Activated CD8-positive, alpha-beta T cell treated with anti-CD3 and anti-CD28 coated beads for 36 hours (primary cell): Measurements from ENCODE around the gene GRK4. TPM values are rescaled to one million over a fixed set of nuclear protein-coding genes. Genes with fewer than 3 reads are reported as not detected.
"Not testable (repeated sequence)": the region's sequence is repeated elsewhere in the genome, so short reads cannot be mapped to it uniquely, and the experiment has no call there.

Source experiments
- ATAC-seq: fragments of 200-7000 bp; cut with Tn5 transposase; one replicate; pipeline ENCODE4 v1.10.0; 2021; ENCODE audit warnings: mild to moderate bottlenecking, moderate library complexity
- CTCF ChIA-PET: fragments of 350-600 bp; sonication (Branson Sonifier 250); formaldehyde crosslinking; loops from one replicate; lab custom pipeline; 2021; ENCODE audit warnings: antibody characterized with exemption; lab: Charles Lee
- POLR2A ChIA-PET: fragments of 350-600 bp; sonication (Branson Sonifier 250); formaldehyde crosslinking; loops from one replicate; lab custom pipeline; 2021; ENCODE audit warnings: antibody characterized with exemption; lab: Charles Lee
- DNase-seq: peaks from one replicate; pipeline ENCODE4 v3.0.0-alpha.2; 2020
- H3K27ac Mint-ChIP-seq: one replicate; pipeline ENCODE4 v1.8.0; 2021; ENCODE audit warnings: mild to moderate bottlenecking, mixed read lengths
- H3K27me3 Mint-ChIP-seq: one replicate; pipeline ENCODE4 v1.8.0; 2021; ENCODE audit warnings: mixed read lengths
- H3K36me3 Mint-ChIP-seq: one replicate; pipeline ENCODE4 v1.8.0; 2021; ENCODE audit warnings: low read depth, mixed read lengths
- H3K4me1 Mint-ChIP-seq: one replicate; pipeline ENCODE4 v1.8.0; 2021; ENCODE audit warnings: low read depth, mixed read lengths
- H3K4me3 Mint-ChIP-seq: one replicate; pipeline ENCODE4 v1.8.0; 2021; ENCODE audit warnings: mild to moderate bottlenecking, moderate library complexity, mixed read lengths
- H3K9me3 Mint-ChIP-seq: one replicate; pipeline ENCODE4 v1.8.0; 2021; ENCODE audit warnings: mixed read lengths
- CTCF ChIP-seq: fragments of 200-600 bp; IDR thresholded peaks from one replicate; pipeline ENCODE4 v1.8.0; 2022; ENCODE audit warnings: antibody characterized with exemption, mild to moderate bottlenecking
- intact Hi-C: fragments of 100-400 bp; cut with micrococcal nuclease; formaldehyde crosslinking; loops from one replicate; pipeline ENCODE4 v1.10.0; 2022
- total RNA-seq, 2 experiments: library from RNA; stranded (reverse); gene quantifications; one replicate each; pipeline ENCODE4 v1.2.3, GENCODE V29; 2021

Gene GRK4
- total RNA-seq, 2 experiments from 2014 or later, result 2.8 to 3.0 TPM

DNA sequence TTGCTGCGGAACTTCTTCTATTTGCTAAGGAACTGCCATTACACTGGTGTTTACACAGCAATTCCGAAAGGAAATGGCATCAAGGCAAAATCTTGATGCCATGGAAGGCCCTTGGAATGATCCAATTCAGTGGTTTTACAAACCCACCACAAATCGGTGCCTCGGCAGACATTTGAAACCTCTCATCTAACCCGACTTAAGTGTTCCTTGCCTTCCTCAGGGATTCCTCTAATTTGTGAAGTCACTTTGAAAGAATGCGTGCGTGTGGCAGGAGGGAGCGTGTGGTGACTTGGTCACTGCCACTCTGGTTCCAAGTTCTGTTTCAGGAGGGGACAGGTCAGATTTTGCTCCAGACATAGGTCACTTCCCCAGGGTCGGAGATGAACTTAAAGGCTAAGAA lies 4.9 kb upstream of the GRK4 start:
- ATAC-seq (no peak), DNase-seq (no peak)
- intact Hi-C loops, result no loop called here
- Mint-ChIP-seq H3K4me1 (peaks cover 63% of the 10 kb centered on the region), H3K36me3 (peaks cover 65% of the 10 kb centered on the region), H3K9me3 (no peaks in the 10 kb centered on the region), H3K27ac (peak overlapping the region; percentile 65), H3K27me3 (no peaks in the 10 kb centered on the region), H3K4me3 (no peak overlapping the region)
- POLR2A ChIA-PET, result interaction anchor here (1.0 to 1.8 kb wide), 3 partner anchors 11 to 213 kb away, joined by 3 to 6 read pairs (median 4); no protein-coding TSS in a partner anchor
- CTCF ChIA-PET, result no interaction called here
- no peak for TF ChIP-seq CTCF

DNA sequence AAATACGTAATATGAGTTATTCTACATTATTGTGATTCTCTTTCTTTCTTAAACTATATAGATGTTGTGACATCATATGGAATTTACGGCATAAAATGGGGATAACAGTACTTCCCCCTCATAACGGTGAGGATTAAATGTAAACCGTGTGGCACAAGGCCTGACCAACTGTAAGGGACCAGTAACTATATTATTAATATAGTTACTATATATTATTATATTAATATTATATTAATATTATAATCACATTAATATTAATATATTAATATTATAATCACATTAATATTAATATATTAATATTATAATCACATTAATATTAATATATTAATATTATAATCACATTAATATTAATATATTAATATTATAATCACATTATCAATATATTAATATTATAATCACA lies 2.9 kb upstream of the GRK4 start:
- ATAC-seq, intact Hi-C loops, CTCF ChIA-PET, DNase-seq, H3K9me3 Mint-ChIP-seq, POLR2A ChIA-PET, H3K27ac Mint-ChIP-seq, H3K27me3 Mint-ChIP-seq: not testable (repeated sequence)
- H3K36me3 Mint-ChIP-seq, result peaks cover 48% of the 10 kb centered on the region
- peaks cover 56% of the 10 kb centered on the region for H3K4me1 Mint-ChIP-seq
- peak overlapping the region; percentile 19 for H3K4me3 Mint-ChIP-seq

GRCh38 chr4:2961421-2961810 lies 2.0 kb upstream of the GRK4 start:
- Mint-ChIP-seq H3K4me1 (peaks cover 46% of the 10 kb centered on the region), H3K36me3 (peaks cover 39% of the 10 kb centered on the region), H3K4me3 (peak overlapping the region; percentile 83), H3K27me3 (no peaks in the 10 kb centered on the region), H3K27ac (peak overlapping the region; percentile 94), H3K9me3 (no peaks in the 10 kb centered on the region)
- POLR2A ChIA-PET, result interaction anchor here (0.9 to 2.2 kb wide), 6 partner anchors 15 to 81 kb away, joined by 3 to 30 read pairs (median 6); no protein-coding TSS in a partner anchor
- intact Hi-C loops, result no loop called here
- no peak for TF ChIP-seq CTCF
- CTCF ChIA-PET, result interaction anchor here (0.6 to 1.9 kb wide), 4 partner anchors 12 to 80 kb away, joined by 3 to 6 read pairs (median 4); no protein-coding TSS in a partner anchor
- DNase-seq (peak; percentile 71), ATAC-seq (peak; percentile 6)

DNA sequence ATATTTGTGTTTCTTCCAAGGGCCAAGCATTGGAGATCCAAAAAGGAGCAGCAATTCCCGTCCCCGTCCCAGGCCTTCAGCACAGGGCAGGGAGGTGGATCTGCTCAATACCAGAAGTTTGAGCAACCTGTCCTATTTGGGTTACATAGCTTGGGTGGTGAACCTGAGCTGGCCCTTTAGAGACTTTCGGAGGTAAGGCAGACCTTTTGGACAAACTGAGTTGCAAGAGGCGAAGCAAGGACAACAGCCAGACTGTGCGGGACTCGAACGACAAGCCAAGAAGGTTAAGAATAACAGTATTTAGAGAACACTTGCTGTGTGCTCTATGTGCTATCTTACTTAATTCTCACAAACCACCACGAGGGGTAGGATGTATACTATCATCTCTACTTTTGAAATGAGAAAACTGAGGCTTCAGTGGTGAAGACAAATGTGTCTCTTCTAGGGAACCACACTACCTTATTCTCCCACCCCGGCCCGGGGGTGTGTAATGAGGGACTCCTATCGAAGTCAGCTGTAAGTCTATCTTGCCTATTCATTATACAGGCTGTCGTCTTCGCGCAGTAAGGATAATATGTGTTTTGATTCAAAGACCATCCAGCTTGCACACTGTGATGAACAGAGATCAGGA lies 1.4 kb upstream of the GRK4 start:
- ATAC-seq (peak; percentile 49), DNase-seq (peak; percentile 87)
- peak overlapping the region; percentile 83 for H3K4me3 Mint-ChIP-seq
- no peaks in the 10 kb centered on the region for H3K27me3 Mint-ChIP-seq
- ChIA-PET CTCF (interaction anchor here (0.6 to 1.9 kb wide), 6 partner anchors 12 to 198 kb away, joined by 3 to 6 read pairs (median 4); no protein-coding TSS in a partner anchor), POLR2A (interaction anchor here (0.6 to 2.2 kb wide), 14 partner anchors 7 to 494 kb away, joined by 3 to 30 read pairs (median 4); partner anchors contain the start of genes HTT and RNF4)
- H3K27ac Mint-ChIP-seq, result peak overlapping the region; percentile 94
- no peaks in the 10 kb centered on the region for H3K9me3 Mint-ChIP-seq
- H3K4me1 Mint-ChIP-seq, result peaks cover 43% of the 10 kb centered on the region
- intact Hi-C loops, result loop anchor here (2.0 kb wide), 1 partner anchor 25 kb away; no protein-coding TSS in a partner anchor
- peak; percentile 16 for TF ChIP-seq CTCF
- H3K36me3 Mint-ChIP-seq, result peaks cover 34% of the 10 kb centered on the region

- H3K4me3 Mint-ChIP-seq, result peak overlapping the region; percentile 83
- H3K36me3 Mint-ChIP-seq, result peaks cover 28% of the 10 kb centered on the region
- no peaks in the 10 kb centered on the region for H3K9me3 Mint-ChIP-seq
- ChIA-PET CTCF (interaction anchor here (0.6 to 1.9 kb wide), 7 partner anchors 13 to 206 kb away, joined by 3 to 18 read pairs (median 3); partner anchors contain the start of gene TNIP2), POLR2A (interaction anchor here (0.6 to 2.2 kb wide), 13 partner anchors 8 to 494 kb away, joined by 3 to 30 read pairs (median 5); partner anchors contain the start of genes HTT and RNF4)
- TF ChIP-seq CTCF, result no peak
- intact Hi-C loops, result loop anchor here (2.0 kb wide), 1 partner anchor 26 kb away; no protein-coding TSS in a partner anchor
- H3K4me1 Mint-ChIP-seq, result peaks cover 39% of the 10 kb centered on the region
- H3K27me3 Mint-ChIP-seq, result no peaks in the 10 kb centered on the region
- ATAC-seq (peak; percentile 24), DNase-seq (no peak)
- peak overlapping the region; percentile 94 for H3K27ac Mint-ChIP-seq
Observed at GRCh38 chr4:2962614-2963174, 677 bp upstream of the GRK4 start.
